GM21381 (cell line): ENCODE data around the gene TBX21.

Source experiments
- ATAC-seq: cut with Tn5 transposase; IDR thresholded peaks from one replicate; pipeline ENCODE4 v1.9.1; 2021; ENCODE audit warnings: mild to moderate bottlenecking, moderate library complexity; ENCODE audit not compliant: unreplicated experiment

The TBX21 gene

DNA sequence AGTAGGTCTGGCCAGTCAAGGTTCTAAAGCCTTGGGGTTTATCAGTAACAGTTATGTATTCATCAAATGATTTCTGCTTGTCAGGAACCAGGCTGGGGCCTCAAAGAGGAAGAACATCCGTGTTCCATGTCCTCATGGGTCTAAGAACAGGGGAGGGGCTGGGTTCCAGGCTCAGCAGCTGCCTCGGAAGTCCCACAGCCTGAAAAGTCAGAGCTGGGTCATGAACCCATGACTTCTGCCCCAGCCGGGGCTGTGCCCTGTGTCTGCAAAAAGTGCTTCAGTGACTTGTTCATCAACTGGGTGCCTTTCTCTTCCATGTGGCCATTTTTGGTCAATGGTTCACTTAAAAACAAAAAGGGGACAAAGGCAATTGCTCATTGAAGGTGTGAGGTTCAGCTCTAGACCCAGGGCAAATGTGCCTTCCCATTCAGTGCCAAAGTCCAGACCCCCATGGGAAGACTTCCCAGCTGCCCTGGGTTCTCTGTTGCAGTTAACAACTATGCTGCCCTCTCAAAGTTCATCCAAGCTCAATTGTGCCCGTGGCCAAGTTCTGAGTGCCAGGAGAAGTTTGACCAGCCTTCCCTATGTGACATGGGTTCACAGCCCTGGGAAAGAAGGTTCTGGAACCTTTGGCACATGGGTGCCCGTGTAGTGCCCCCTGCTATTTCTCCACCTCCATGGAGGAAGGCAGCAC lies 20.6 kb upstream of the TBX21 start:
- no peak for ATAC-seq

DNA sequence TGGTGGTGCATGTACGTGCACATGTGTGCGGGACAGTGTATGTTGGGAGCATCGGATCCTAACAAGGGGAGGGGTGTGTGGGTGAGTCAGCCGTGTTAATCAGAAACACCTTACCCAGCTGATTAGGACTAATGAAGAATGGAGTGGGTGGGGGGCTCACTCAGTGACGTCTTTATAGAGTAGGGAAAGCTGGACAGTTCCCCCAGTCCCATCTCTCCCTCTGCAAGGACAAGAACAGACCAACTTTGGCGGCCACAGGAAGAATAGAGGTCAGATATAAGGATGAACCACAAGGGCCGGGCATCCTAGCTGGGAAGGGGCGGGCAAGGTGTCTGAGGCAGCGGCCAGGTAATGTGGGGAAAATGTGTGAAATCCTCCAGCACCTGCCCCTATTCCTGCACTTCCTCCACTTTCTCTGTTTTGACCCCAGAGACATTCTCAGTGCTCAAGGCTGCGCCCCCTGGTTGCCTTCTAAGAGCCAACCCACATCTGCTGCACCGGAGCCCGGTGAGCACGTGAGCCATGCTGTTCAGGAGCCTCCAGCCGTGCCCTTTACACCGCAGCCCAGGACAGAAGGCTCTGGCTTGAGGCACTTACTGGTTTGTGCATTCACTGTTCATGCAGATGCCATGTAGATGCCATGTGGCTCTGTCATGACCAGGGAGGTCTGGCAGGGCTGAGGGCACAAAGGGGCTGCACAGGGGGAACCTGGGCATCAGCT lies 18.9 kb upstream of the TBX21 start:
- ATAC-seq, result no peak

DNA sequence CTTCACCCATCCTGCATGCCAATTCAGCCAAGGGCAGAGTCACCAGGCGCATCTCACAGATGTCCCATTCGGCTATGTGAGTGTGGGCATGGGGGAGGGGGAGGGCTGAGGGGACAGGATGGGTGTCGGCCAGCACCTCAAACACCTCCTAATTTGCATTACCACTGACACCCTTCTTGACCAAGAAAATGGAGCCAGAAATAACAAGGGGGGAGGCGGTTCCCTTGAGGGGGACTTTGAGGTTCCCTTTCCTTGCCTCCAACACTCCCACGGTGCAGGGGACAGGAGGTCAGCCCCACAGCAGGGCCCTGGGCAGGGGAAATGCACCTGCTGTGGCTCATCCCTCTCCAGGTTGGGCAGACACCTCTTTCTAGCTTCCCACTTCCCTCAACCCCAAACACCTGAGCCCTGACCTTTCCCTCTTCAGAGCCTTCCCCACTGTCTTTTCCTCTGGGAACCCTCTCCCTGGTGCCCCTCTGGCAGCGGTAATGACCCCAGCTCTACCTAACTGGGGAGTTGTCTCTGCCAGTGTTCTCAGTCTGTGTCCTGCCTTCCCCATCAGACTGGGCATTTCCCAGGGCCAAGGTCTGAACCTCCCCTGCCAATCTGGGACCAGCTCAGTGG lies 18.2 kb upstream of the TBX21 start:
- ATAC-seq, result no peak

DNA sequence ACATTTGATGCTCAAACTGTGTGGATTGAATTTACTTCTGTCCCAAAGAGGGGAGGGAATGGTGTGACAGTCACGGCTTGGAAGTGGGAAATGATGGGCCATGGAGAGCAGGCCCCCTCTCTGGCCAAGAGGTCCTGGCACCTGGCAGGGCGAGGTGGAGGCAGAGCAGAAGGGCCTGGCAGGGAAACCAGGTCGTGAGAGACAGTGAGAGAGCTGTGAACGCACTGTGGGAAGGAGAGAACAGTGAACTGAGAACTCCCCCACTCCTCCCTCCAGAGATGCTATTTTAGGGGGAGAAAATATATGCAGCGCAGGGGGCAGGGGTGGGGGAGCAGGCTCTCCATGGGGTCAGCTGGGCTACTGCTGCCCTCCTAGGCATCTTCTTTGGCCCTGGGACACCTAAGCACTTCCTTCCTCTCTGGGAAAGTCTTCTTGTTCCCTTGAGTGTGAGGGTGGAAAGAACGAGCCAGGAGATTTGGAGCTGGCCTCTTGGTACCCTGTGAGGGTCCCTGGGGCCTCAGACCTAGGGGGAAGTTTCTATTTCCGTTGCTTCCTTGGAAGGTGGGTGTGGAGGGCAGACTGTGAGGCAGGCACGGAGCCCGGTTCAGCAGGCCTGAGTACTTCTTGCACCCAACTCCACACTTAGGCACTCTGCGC lies 17.2 kb upstream of the TBX21 start:
- no peak for ATAC-seq

DNA sequence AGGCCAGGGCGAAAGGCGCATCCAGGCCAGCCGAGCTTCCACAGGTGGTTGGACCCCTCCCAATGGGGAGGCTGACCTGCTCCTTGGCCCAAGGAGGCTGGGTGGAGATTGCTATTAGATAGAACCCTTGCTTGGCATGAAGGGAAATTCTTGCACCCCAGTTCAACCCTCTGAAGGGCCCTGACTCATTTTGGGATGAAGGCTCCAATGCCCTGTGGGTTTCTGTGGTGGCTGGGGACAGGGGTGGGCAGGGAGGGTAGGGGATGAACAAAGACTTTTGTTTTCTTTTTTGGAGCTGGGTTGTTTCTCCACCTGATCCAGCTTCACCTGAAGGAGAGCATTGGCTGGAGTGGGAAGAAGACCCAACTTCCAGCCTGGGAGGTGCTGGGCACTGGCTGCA lies 16.7 kb upstream of the TBX21 start:
- no peak for ATAC-seq

DNA sequence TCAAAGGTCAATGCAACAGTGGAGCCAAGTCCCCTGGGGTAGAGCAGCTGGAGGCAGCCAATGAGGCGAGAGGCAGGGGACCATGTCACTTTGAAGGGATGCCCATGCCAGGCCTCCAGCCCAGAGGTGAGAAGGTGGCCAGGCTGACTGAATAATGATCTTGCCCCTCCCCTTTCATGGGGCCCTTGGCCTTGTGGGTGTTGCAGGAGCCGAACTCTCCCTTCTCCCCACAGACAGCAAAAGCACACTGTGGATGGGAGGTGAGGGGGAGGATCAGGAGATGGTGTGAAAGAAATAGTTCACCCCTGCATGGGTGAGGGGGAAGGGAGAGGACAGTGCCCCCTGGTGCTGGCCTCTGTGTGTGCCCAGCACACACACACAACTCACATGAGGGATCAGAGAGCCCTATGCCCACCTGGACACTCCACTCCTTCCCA lies 15.8 kb upstream of the TBX21 start:
- ATAC-seq, result no peak

DNA sequence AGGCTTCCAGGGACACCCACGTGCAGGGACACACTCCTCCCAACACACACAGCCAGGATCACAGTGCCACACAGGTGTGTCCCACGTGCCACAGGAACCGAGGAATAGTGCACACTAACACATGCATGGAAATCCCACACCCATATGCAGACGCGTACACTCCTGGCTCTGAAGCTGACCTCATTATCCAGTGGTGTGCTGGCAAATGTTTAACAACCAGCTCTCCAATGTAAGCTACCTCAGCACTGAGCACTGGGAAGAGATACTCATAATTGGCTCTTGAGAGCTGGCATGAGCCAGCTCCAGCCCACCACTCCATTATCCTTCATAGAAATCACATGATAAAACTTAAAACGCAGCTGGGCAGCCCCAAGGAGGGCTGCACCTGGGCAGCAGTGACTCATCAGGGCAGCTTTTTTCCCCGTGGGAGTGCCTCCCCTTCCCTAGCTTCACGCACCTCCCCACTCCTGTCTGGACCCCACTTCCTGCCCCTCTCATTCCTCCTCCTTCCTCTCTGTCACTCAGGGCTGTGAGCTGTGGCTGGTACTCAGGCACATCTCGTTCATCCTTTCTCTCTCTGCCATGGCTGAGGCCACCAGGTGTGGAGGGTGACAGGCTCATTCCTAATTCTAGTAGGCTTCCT lies 14.9 kb upstream of the TBX21 start:
- no peak for ATAC-seq

DNA sequence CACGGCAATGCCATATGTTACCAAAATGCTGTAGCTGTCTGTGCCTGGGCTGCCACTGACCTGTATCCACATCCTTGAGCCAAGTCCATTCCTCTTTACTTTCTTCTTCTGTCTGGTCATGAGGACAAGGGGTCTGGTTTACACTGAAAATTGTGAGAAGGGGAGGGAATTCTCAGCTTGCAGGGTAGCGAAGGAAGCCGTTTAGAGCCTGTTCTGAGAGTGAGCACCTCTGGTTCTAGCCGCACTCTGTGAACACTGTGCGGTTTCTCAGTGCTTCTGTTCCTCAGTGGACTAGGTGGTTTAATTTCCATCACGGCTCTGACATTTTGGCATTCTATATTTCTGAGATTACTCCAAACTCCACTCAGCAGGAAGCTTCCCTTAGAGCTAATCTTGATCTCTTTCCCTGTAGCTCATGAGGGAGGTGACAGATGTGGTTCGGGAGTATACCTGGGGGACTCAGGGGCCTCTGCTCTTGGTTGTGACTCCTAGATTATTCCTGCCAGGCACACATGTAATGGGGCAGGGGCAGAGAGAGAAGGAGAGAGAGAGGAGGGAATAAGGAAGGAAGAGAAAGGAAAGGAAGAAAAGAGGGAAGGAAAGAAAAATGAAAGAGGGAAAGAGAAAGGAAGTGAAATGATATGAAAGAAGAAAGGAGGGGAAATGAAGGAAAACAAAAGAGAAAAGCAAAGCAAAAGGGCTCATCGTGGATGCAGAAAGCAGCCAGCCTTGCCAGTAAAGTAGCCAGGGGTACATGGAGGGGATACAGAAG lies 14.2 kb upstream of the TBX21 start:
- no peak for ATAC-seq

DNA sequence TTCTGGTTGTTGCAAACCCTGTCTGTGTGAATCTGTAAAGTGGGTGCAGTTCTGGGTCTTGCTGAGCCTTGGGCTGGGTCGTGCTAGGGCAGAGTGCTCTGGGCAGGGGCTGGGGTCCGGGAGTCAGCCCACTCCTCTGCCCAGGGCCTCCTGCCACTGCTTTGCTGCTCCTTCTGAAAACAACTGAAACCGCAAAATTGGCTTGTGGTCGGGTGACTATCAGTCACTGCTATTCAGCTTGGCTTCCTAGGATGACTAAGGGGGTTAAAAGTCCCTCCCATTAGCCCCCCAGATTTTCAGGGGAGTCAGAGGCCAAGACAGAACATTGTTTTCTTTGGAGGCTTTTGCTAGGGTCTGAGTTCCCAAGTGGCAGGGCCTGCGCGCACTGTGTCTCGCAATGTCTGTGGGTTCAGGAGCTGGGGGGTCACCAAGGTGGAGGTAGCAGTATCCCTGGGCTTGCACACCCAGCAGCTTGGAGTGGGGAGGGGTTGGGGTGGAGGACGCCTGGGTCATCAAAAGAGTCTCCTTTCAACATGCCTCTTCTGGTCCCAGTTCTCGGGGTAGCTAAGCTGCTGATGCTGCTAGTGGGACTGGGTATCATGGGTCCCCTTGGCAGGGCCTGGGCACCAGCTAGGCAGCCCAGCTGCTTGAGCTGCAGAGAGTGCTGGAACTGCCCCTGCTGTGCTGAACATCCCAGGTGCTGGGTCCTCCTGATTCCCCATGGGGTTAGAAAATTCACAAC lies 13.5 kb upstream of the TBX21 start:
- ATAC-seq, result no peak

DNA sequence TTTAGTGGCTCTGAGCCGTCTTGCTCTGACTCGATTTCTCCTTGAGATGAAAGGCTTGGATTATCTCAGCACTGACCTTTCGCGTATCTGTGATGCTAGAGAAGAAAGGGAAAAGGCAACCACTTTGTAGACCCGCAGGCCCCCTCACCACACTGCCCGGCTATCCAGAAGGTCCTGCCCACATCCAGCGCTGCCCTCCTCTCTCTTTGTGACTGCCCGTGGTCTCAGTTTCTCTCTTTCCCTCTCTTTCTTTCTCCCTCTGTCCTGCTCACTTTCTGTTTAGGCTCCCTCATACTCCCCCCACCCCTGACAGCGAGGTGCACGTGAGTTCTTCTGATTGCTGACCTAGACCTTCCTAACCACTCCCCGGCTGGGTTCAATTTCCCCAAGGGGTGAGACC lies 12.8 kb upstream of the TBX21 start:
- no peak for ATAC-seq

DNA sequence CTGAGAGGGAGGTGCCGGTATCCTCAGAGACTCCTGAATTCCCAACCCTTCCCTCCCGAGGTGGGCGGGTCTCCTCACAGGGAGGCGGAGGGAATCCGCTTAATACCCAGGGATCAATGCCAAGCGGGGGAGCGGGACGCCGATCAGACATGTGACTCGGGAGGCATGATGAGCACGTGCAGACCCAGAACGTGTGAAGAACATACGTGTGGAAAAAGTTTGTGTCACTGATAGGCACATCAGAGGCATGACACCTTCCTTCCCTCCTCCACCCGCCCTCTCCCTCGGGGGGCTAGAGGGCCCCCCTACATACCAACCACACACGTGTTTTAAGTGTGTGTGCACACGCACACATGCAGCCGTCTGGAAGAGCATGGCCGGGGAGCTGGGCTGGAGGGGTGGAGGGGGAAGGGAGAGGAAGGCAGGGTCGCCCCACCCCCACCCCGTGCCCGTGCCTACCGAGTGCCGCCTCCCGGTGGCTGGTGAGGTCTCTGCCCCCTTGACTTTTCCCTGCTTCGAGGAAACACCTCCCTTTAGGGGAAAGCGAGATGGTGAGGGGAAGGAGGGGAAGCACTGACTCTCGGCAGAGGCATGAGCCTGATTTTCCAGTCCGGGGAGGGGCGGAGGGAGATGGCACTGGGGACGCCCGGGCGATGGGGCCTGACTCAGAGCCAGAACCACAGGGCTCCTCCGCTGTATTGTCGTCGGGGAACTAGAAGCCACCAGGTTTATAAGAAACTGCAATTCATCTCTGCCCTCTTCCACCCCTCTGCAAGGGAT lies 12.1 kb upstream of the TBX21 start:
- no peak for ATAC-seq

DNA sequence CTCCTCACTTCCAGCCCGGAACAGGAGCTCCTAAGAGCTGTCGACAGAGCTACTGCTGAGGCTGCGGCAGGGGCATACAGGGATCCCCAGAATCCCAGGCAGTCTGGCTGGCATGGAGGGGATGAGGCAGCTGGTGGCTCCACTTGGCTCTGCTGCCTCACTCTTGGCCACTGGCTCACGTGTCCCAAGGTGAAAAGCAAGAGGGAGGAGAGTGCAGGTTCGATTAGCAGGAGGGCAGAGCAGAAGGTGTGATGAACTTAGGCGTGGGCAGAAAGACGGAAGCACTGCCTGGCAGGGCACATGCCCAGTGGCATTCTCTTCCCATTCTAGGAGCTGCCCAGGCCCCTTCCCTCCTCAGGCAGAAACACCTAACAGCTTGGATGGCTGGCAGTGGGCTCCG lies 11.3 kb upstream of the TBX21 start:
- no peak for ATAC-seq

DNA sequence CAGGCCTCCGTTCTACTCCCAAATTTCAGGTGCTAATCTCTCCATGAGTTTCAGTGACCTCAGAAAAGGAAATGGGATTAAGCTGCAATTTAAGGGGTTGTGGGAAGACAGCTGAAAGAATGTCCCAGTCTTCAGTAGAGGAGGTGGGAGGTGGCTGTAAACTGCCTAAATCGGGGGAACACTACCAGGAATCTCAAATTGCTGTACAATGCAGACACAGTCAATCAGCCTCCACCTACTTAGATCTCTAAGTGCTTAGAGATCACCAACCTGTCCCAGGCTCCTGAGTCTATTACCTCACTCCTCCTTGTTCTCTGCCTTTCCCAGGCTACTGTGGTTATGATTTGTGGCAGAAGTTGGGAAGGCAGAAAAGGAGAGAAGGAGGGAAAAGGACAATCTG lies 8.3 kb upstream of the TBX21 start:
- ATAC-seq, result no peak

DNA sequence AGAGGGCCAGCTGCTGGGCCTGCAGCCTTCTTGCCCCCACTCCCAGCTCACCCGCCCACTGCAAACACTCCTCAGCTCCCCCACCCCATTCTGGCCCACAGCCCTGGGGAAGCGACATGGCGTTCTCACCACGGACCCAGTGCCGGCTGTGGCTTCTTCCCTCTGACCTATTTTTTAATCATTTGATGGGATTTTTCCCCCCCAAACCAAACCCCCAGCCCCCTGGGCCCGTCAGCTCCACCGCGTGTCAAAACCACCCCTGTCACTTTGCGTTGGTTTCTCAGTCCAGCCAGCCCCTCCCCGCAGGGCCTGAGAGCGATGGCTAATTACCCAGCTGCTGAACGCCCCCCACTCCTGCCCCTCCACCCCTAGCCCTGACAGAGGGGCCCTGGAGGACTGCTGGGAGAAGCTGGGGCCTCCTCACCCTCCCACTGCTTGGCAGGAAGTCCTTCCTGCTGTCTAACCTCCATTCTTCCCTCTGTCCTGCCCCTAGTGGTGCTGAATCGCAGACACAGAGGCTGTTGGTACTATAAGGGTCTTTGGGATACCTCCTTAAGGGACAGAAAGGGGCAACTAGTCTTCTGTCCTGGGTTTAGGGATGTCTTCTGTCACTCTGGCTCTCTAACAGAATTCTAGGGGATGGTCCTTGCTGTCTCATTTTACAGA lies 7.5 kb upstream of the TBX21 start:
- no peak for ATAC-seq

DNA sequence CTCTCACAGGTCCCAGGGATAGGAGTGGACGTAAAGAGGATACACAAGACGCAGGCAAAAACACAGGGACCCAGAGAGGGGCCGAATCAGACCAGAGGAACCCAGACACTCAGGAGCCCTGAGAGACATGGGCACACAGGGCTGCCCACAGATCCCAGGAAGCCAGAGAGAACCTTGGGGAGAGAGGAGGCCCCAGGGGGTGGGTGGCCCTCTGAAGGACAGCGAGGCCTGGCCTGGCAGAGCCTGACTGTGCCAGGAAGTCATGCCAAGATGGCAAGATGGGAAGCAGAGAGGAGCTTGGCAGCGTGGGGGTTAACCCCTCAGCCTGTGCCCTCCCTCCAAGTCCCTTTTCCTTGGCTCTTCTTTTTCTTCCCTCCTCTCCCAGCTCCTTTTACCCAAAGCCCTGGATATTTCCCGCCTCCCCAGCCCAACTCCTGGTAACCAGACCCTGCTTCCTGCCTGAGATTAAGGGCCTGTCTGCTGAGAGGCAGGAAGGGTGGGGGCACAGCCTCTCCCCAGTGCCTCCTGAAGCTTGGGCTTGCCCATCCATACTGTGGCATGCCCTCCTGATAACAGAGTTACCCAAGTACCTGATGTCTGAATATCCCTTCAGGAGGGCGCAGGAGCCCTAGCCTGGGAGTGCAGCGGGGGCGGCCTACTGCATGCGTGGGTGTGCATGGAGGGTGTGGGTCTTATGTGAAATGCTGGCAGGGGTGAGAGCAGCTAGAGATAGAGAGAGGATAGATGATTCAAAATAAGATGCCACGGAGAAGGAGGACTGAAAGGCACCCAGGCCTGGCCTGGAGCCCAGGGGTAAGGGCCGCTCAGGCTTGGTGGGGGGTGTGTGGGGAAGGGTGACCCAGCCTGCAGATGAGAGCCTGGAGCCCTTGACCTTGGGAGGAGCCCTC lies 6.0 kb upstream of the TBX21 start:
- ATAC-seq, result no peak

DNA sequence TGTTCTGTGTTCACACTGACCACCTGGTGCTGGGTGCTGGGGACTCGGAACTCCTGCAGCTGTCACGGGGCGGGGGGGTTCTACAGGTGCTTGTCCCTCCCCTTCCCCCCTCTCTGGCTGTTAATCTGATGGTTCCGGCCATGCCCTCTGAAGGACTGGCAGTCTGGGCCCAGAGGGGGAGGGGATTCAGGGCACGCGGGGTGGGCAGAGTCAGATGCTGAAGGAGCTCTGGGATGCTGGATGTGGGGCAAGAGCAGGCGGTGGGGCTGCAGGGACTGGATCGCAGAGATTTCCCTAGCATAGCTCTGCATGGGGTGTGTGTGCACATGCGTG lies 5.4 kb upstream of the TBX21 start:
- no peak for ATAC-seq

DNA sequence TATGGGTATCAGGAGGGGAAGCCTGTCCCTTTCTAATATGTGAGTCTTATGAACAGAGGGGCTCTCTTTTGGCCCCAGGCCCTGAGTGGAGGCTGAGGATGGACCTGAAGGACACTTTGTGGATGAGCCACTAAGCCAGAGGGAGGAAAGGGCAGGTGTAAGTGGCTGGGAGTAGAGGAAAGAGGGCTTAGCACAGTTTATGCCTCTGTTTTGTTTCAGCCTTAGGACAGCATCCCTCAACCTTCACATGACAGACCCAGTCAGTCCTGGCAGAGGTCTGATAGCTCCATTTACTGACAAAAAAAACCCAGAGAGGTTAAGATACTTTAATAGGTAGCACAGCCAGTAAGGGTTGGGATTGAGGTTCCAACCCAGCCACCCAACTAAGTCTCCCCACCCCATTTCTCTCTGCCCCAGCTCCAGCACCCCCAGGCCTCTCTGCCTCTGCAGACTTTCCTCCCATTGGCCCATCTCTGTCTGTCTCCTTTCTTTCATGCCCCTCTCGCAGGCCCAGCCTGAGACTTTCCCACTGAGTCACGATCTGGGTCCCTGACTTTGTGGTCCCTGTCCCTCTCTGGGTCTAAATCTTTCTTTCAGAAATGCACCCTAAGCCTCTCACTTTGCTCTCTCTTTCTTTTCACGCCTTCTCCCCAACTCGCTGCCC lies 4.7 kb upstream of the TBX21 start:
- no peak for ATAC-seq
